HG03066 (cell line): ENCODE results near the gene MAD2L1BP.

Source experiments
- ATAC-seq: cut with Tn5 transposase; IDR thresholded peaks from one replicate; pipeline ENCODE4 v1.9.1; 2021; ENCODE audit warnings: low read depth; ENCODE audit not compliant: unreplicated experiment

The MAD2L1BP gene

GRCh38 chr6:43680308-43681200 lies 44.9 kb downstream of the MAD2L1BP start:
- no peak for ATAC-seq

GRCh38 chr6:43681303-43681702 lies 45.7 kb downstream of the MAD2L1BP start:
- ATAC-seq = no peak

GRCh38 chr6:43682724-43683429 lies 47.2 kb downstream of the MAD2L1BP start:
- no peak for ATAC-seq

- peak; percentile 62 for ATAC-seq
These were observed 48.2 kb downstream of the MAD2L1BP start for GRCh38 chr6:43683708-43684455.

GRCh38 chr6:43687079-43687436 lies 51.4 kb downstream of the MAD2L1BP start:
- ATAC-seq = no peak

GRCh38 chr6:43687437-43688347 lies 52.1 kb downstream of the MAD2L1BP start, which contains the start of gene MRPS18A:
Gene MRPS18A, minus strand, starts transcription at chr6:43687791. Its CDS starts 12 bp downstream, at chr6:43687779.
- ATAC-seq = peak; percentile 85

- no peak for ATAC-seq
These were observed 53.8 kb downstream of the MAD2L1BP start for GRCh38 chr6:43689421-43689820.
